Measurements from ENCODE around the gene ANKRD16. TPM values are rescaled to one million over a fixed set of nuclear protein-coding genes. Genes with fewer than 3 reads are reported as not detected.

ANKRD16 gene
- total and polyA plus RNA-seq, 2 of the 13 experiments (the other 11 are each of a cell fraction or from before 2014, with no cell fraction given), result 8.0 to 11.4 TPM

- TF ChIP-seq ZBTB33 (CRISPR knock-in tag; IDR thresholded peaks at IDR 0.05) (0 out of 2 replicates have a peak, but pooled peaks have one; percentile 39), ZFY (CRISPR knock-in tag; IDR thresholded peaks at IDR 0.05) (0 out of 2 replicates have a peak, but pooled peaks have one; percentile 29), ZNF142 (CRISPR knock-in tag; IDR thresholded peaks at IDR 0.05) (no peak), ZNF75D (CRISPR knock-in tag; IDR thresholded peaks at IDR 0.05; ENCODE audit: borderline replicate concordance) (no peak), ZFP41 (CRISPR knock-in tag; IDR thresholded peaks at IDR 0.05; ENCODE audit: borderline replicate concordance) (0 out of 2 replicates have a peak, but pooled peaks have one; percentile 15), THAP9 (CRISPR knock-in tag; IDR thresholded peaks at IDR 0.05; ENCODE audit: borderline replicate concordance) (peak; percentile 65; the same call in 1 of the 2 replicates), DDIT3 (CRISPR knock-in tag; IDR thresholded peaks at IDR 0.05) (no peak), GLI4 (CRISPR knock-in tag; IDR thresholded peaks at IDR 0.05; ENCODE audit: borderline replicate concordance) (no peak), ZNF530 (CRISPR knock-in tag; IDR thresholded peaks at IDR 0.05; ENCODE audit: low read depth) (no peak), ZNF687 (CRISPR knock-in tag; IDR thresholded peaks at IDR 0.05) (peak; percentile 76; the same call in 1 of the 2 replicates), ZFX (CRISPR knock-in tag; IDR thresholded peaks at IDR 0.05; ENCODE audit: low read depth) (peak; percentile 53; the same call in 1 of the 2 replicates)
Measured at GRCh38 chr10:5830629-5831445, 58.9 kb downstream of the ANKRD16 start (continued).
